IMR-90 (cell line): Measurements from ENCODE around the gene GPR158.

Experiments
- BHLHE40 ChIP-seq: fragments of 150-350 bp; IDR thresholded peaks from 2 replicates; pipeline ENCODE4 v1.6.1; 2016; ENCODE audit warnings: mild to moderate bottlenecking, low read depth, low read length
- CEBPB ChIP-seq: IDR thresholded peaks from 2 replicates; pipeline ENCODE4 v1.6.1; 2012; ENCODE audit warnings: low read depth, low read length, improper control_type of control experiment
- CHD1 ChIP-seq: IDR thresholded peaks from 2 replicates; pipeline ENCODE4 v1.6.1; 2012; ENCODE audit warnings: low read depth, low read length, improper control_type of control experiment
- MAFK ChIP-seq: IDR thresholded peaks from 2 replicates; pipeline ENCODE4 v1.6.1; 2012; ENCODE audit warnings: low read depth, low read length, improper control_type of control experiment
- MAZ ChIP-seq: IDR thresholded peaks from 2 replicates; pipeline ENCODE4 v1.6.1; 2012; ENCODE audit warnings: low read depth, mild to moderate bottlenecking, low read length, improper control_type of control experiment, moderate library complexity, borderline replicate concordance
- POLR2A ChIP-seq: IDR thresholded peaks from 2 replicates; pipeline ENCODE4 v1.6.1; 2012; ENCODE audit warnings: mild to moderate bottlenecking, low read depth, low read length
- RAD21 ChIP-seq: IDR thresholded peaks from 2 replicates; pipeline ENCODE4 v1.6.1; 2012; ENCODE audit warnings: low read length, improper control_type of control experiment
- RCOR1 ChIP-seq: IDR thresholded peaks from 2 replicates; pipeline ENCODE4 v1.6.1; 2012; ENCODE audit warnings: mild to moderate bottlenecking, low read length, improper control_type of control experiment; ENCODE audit not compliant: insufficient replicate concordance
- RFX5 ChIP-seq: IDR thresholded peaks from 2 replicates; pipeline ENCODE4 v1.8.0; 2012; ENCODE audit warnings: low read depth, mild to moderate bottlenecking, low read length, moderate library complexity
- TF ChIP-seq, protein P1 (sequence below): conservative IDR thresholded peaks from 2 replicates; pipeline ENCODE4 v1.5.1; 2012; ENCODE audit warnings: mild to moderate bottlenecking, low read depth, low read length, improper control_type of control experiment
- TF ChIP-seq, protein P2 (sequence below): fragments of 150-350 bp; IDR thresholded peaks from 2 replicates; pipeline ENCODE4 v1.6.1; 2017; ENCODE audit warnings: mild to moderate bottlenecking, antibody characterized with exemption, low read length, low read depth

DNA sequence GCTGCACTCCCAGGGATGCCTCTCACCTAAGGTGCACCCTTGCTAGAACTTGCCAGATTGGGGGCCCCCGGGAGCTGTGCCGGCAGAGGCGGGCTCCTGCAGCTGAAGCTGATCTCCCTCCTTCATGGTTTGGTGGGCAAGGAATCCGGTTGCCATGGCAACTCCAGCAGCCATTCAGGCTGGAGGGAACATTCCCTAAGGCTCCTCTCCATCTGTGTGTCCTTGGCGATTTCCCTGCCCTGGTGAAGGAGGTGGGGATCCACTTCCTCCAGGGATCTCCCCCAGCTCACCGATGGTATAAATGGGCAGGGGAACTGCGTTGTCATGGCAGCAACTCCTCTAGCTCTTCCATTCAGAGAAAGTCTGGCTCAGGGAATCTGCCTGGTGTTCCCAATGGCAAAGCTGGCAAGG lies 49.6 kb upstream of the GPR158 start:
- TF ChIP-seq, protein P1, sequence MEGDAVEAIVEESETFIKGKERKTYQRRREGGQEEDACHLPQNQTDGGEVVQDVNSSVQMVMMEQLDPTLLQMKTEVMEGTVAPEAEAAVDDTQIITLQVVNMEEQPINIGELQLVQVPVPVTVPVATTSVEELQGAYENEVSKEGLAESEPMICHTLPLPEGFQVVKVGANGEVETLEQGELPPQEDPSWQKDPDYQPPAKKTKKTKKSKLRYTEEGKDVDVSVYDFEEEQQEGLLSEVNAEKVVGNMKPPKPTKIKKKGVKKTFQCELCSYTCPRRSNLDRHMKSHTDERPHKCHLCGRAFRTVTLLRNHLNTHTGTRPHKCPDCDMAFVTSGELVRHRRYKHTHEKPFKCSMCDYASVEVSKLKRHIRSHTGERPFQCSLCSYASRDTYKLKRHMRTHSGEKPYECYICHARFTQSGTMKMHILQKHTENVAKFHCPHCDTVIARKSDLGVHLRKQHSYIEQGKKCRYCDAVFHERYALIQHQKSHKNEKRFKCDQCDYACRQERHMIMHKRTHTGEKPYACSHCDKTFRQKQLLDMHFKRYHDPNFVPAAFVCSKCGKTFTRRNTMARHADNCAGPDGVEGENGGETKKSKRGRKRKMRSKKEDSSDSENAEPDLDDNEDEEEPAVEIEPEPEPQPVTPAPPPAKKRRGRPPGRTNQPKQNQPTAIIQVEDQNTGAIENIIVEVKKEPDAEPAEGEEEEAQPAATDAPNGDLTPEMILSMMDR: no peak
- TF ChIP-seq POLR2A (no peak), RCOR1 (no peak), RFX5 (no peak), MAFK (no peak), CEBPB (no peak), BHLHE40 (no peak), MAZ (no peak), RAD21 (no peak), CHD1 (no peak)
- TF ChIP-seq, protein P2, sequence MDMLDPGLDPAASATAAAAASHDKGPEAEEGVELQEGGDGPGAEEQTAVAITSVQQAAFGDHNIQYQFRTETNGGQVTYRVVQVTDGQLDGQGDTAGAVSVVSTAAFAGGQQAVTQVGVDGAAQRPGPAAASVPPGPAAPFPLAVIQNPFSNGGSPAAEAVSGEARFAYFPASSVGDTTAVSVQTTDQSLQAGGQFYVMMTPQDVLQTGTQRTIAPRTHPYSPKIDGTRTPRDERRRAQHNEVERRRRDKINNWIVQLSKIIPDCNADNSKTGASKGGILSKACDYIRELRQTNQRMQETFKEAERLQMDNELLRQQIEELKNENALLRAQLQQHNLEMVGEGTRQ: no peak
